OCI-LY7 (cell line): ENCODE measurements around the gene HIVEP3. TPM values are rescaled to one million over a fixed set of nuclear protein-coding genes. Genes with fewer than 3 reads are reported as not detected.

Source experiments
- BruUV-seq: library from RNA; stranded (reverse); fragments of 400-500 nt; replicated peaks from 2 replicates; lab custom pipeline; 2021; lab: Mats Ljungman, UMichigan
- CTCF ChIA-PET: fragments of 300-600 bp; sonication (Branson Sonifier 250); formaldehyde crosslinking; loops from one replicate; lab custom pipeline; 2022; ENCODE audit warnings: antibody characterized with exemption; ENCODE audit not compliant: unreplicated experiment; lab: Charles Lee
- POLR2A ChIA-PET: fragments of 300-600 bp; sonication (Branson Sonifier 250); formaldehyde crosslinking; loops from one replicate; lab custom pipeline; 2022; ENCODE audit warnings: antibody characterized with exemption; lab: Charles Lee
- DNase-seq: peaks from one replicate; pipeline ENCODE4 v3.0.0-alpha.2; 2015; ENCODE audit warnings: low spot score
- H2AFZ ChIP-seq: fragments of 200-600 bp; sonication (generic), shearing (Covaris generic); 2 replicates; pipeline ENCODE4 v1.6.1; 2014; ENCODE audit warnings: mild to moderate bottlenecking, antibody characterized with exemption, low read length, moderate library complexity
- H3K27ac ChIP-seq: fragments of 200-600 bp; sonication (generic); 2 replicates; pipeline ENCODE4 v1.5.1; 2014; ENCODE audit warnings: mixed run types, low read depth, mild to moderate bottlenecking, moderate library complexity, low read length, inconsistent platforms; ENCODE audit not compliant: poor library complexity, severe bottlenecking
- H3K36me3 ChIP-seq: fragments of 200-600 bp; sonication (generic); 2 replicates; pipeline ENCODE4 v1.6.1; 2014; ENCODE audit warnings: mild to moderate bottlenecking, antibody characterized with exemption, low read length, moderate library complexity, mixed read lengths; ENCODE audit not compliant: insufficient read depth
- H3K4me1 ChIP-seq: fragments of 200-600 bp; sonication (generic); 2 replicates; pipeline ENCODE4 v1.5.1; 2014; ENCODE audit warnings: mild to moderate bottlenecking, low read length; ENCODE audit not compliant: insufficient read depth, poor library complexity, severe bottlenecking
- H3K4me2 ChIP-seq: fragments of 200-600 bp; sonication (generic); 2 replicates; pipeline ENCODE4 v1.6.1; 2014; ENCODE audit warnings: mild to moderate bottlenecking, low read length
- H3K4me3 ChIP-seq: fragments of 200-600 bp; sonication (generic); 2 replicates; pipeline ENCODE4 v1.5.1; 2014; ENCODE audit warnings: mild to moderate bottlenecking, low read depth, low read length; ENCODE audit not compliant: poor library complexity, severe bottlenecking
- H3K79me2 ChIP-seq: fragments of 200-600 bp; sonication (generic); 2 replicates; pipeline ENCODE4 v1.6.1; 2016; ENCODE audit warnings: low read depth, mild to moderate bottlenecking, low read length, moderate library complexity, mixed read lengths; ENCODE audit not compliant: insufficient read depth
- H3K9me2 ChIP-seq: fragments of 200-600 bp; sonication (generic); 2 replicates; pipeline ENCODE4 v1.6.1; 2016; ENCODE audit warnings: mild to moderate bottlenecking, low read length, mixed read lengths; ENCODE audit not compliant: insufficient read depth
- H3K9me3 ChIP-seq: fragments of 200-600 bp; sonication (generic); 2 replicates; pipeline ENCODE4 v1.6.1; 2014; ENCODE audit warnings: mild to moderate bottlenecking, mixed run types, low read length, mixed read lengths
- H4K20me1 ChIP-seq: fragments of 200-600 bp; sonication (generic); 2 replicates; pipeline ENCODE4 v1.6.1; 2014; ENCODE audit warnings: mild to moderate bottlenecking, antibody characterized with exemption, low read length, moderate library complexity, mixed read lengths; ENCODE audit not compliant: insufficient read depth
- CTCF ChIP-seq: fragments of 200-600 bp; sonication (generic); conservative IDR thresholded peaks from 2 replicates; pipeline ENCODE4 v1.5.1; 2014; ENCODE audit warnings: mild to moderate bottlenecking, antibody characterized with exemption, low read length, moderate library complexity, mixed read lengths
- EZH2phosphoT487 ChIP-seq: fragments of 200-600 bp; sonication (generic); IDR thresholded peaks from 2 replicates; pipeline ENCODE4 v1.6.1; 2018; ENCODE audit warnings: low read depth, borderline replicate concordance, mild to moderate bottlenecking, mixed run types, antibody characterized with exemption, low read length, moderate library complexity, mixed read lengths
- intact Hi-C: fragments of 100-400 bp; cut with micrococcal nuclease; formaldehyde crosslinking; loops from one replicate; pipeline ENCODE4 v1.10.0; 2022; ENCODE audit not compliant: unreplicated experiment
- total RNA-seq, 2 experiments: library from RNA; depleted of rRNA in 1 of 2; stranded (reverse); fragments of >200 nt in 1 of 2; shearing (Covaris generic) in 1 of 2; gene quantifications; 2 replicates each; pipeline ENCODE4 v1.2.3, GENCODE V29; 2014 to 2022

The HIVEP3 gene
- total RNA-seq, 2 experiments from 2014 or later = 0.53 to 0.60 TPM

GRCh38 chr1:41879617-41880016, 39.1 kb downstream of the HIVEP3 start:
- BruUV-seq = no TSS peak
- TF ChIP-seq CTCF = no peak
- TF ChIP-seq EZH2phosphoT487 = no peak
- H3K27ac ChIP-seq = no peak overlapping the region
- H4K20me1 ChIP-seq = no peaks in the 10 kb centered on the region
- no peaks in the 10 kb centered on the region for H3K4me1 ChIP-seq
- intact Hi-C loops = no loop called here
- no peak overlapping the region for H3K4me3 ChIP-seq
- H3K79me2 ChIP-seq = no peaks in the 10 kb centered on the region
- DNase-seq = no peak
- H2AFZ ChIP-seq = no peak overlapping the region
- ChIA-PET CTCF (no interaction called here), POLR2A (no interaction called here)
- H3K9me3 ChIP-seq = no peaks in the 10 kb centered on the region
- no peaks in the 10 kb centered on the region for H3K36me3 ChIP-seq
- H3K9me2 ChIP-seq = no peaks in the 10 kb centered on the region
- no peak overlapping the region for H3K4me2 ChIP-seq

- H4K20me1 ChIP-seq = no peaks in the 10 kb centered on the region
- H3K4me1 ChIP-seq = no peaks in the 10 kb centered on the region
- no peak overlapping the region for H2AFZ ChIP-seq
- H3K27ac ChIP-seq = no peak overlapping the region
- TF ChIP-seq EZH2phosphoT487 (no peak), CTCF (no peak)
- POLR2A ChIA-PET = no interaction called here
- CTCF ChIA-PET = no interaction called here
- no peaks in the 10 kb centered on the region for H3K9me2 ChIP-seq
- intact Hi-C loops = no loop called here
- DNase-seq = no peak
- no peaks in the 10 kb centered on the region for H3K36me3 ChIP-seq
- no peaks in the 10 kb centered on the region for H3K9me3 ChIP-seq
- no TSS peak for BruUV-seq
- no peak overlapping the region for H3K4me3 ChIP-seq
- H3K79me2 ChIP-seq = no peaks in the 10 kb centered on the region
- H3K4me2 ChIP-seq = no peak overlapping the region
Observed at GRCh38 chr1:41878911-41879310, 39.8 kb downstream of the HIVEP3 start.

GRCh38 chr1:41878495-41878894, 40.2 kb downstream of the HIVEP3 start:
- ChIA-PET CTCF (no interaction called here), POLR2A (no interaction called here)
- no peak for DNase-seq
- Histone ChIP-seq H3K9me2 (no peaks in the 10 kb centered on the region), H3K79me2 (no peaks in the 10 kb centered on the region), H3K4me1 (no peaks in the 10 kb centered on the region), H3K36me3 (no peaks in the 10 kb centered on the region), H3K4me2 (no peak overlapping the region), H3K9me3 (no peaks in the 10 kb centered on the region), H2AFZ (no peak overlapping the region), H3K27ac (no peak overlapping the region), H4K20me1 (no peaks in the 10 kb centered on the region), H3K4me3 (no peak overlapping the region)
- TF ChIP-seq EZH2phosphoT487 (no peak), CTCF (no peak)
- BruUV-seq = no TSS peak
- intact Hi-C loops = no loop called here
